Activated naive CD8-positive, alpha-beta T cell treated with anti-CD3 and anti-CD28 coated beads, Interleukin-2, amount 50 U/mL, for 24 hours (primary cell): ENCODE measurements around the gene ZFP92.
"Not testable (repeated sequence)": the region's sequence is repeated elsewhere in the genome, so short reads cannot be mapped to it uniquely, and the experiment has no call there.

Source experiments
- ATAC-seq: fragments of 150-1000 bp; cut with Tn5 transposase; one replicate; pipeline ENCODE4 v1.10.0; 2021
- DNase-seq: peaks from one replicate; pipeline ENCODE4 v3.0.0; 2021
- H3K27ac Mint-ChIP-seq: one replicate; pipeline ENCODE4 v1.8.0; 2021; ENCODE audit warnings: mild to moderate bottlenecking, mixed read lengths
- H3K27me3 Mint-ChIP-seq: one replicate; pipeline ENCODE4 v1.8.0; 2021; ENCODE audit warnings: mixed read lengths
- H3K36me3 Mint-ChIP-seq: one replicate; pipeline ENCODE4 v1.8.0; 2021; ENCODE audit warnings: low read depth, mixed read lengths
- H3K4me1 Mint-ChIP-seq: one replicate; pipeline ENCODE4 v1.8.0; 2021; ENCODE audit warnings: mixed read lengths
- H3K4me3 Mint-ChIP-seq: one replicate; pipeline ENCODE4 v1.8.0; 2021; ENCODE audit warnings: mild to moderate bottlenecking, moderate library complexity, mixed read lengths
- H3K9me3 Mint-ChIP-seq: one replicate; pipeline ENCODE4 v1.8.0; 2021; ENCODE audit warnings: mixed read lengths

The ZFP92 gene

DNA sequence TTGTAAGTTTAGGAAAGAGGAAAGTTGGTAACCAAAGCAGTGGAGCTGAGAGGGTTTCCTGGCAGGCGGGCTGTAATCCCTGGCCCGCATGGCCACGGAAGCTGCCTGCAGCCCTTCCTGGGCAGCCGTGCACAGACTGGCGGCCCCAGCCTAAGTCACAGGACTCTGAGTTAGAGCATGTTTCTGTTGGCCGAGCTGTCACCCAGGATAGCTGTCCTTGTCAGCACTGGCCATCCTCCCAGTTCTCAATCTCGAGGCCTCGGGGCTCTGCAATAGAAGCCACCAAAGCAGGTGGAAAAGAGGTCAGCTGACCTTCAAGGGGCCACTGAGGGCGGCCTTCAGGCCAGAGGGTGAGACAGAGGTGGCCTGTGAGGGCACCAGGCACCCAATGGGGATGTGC lies 30.6 kb upstream of the ZFP92 start:
- Mint-ChIP-seq H3K27me3 (no peaks in the 10 kb centered on the region), H3K27ac (no peak overlapping the region), H3K4me3 (no peak overlapping the region), H3K9me3 (no peaks in the 10 kb centered on the region), H3K4me1 (no peaks in the 10 kb centered on the region), H3K36me3 (no peaks in the 10 kb centered on the region)
- DNase-seq (no peak), ATAC-seq (no peak)

- no peak overlapping the region for H3K27ac Mint-ChIP-seq
- H3K36me3 Mint-ChIP-seq: no peaks in the 10 kb centered on the region
- H3K4me1 Mint-ChIP-seq: no peaks in the 10 kb centered on the region
- H3K4me3 Mint-ChIP-seq: no peak overlapping the region
- no peaks in the 10 kb centered on the region for H3K27me3 Mint-ChIP-seq
- DNase-seq: peak; percentile 6
- peak; percentile 54 for ATAC-seq
- H3K9me3 Mint-ChIP-seq: no peaks in the 10 kb centered on the region
These were observed 29.4 kb upstream of the ZFP92 start for GRCh38 chrX:153381684-153382532.

- Mint-ChIP-seq H3K4me1 (no peaks in the 10 kb centered on the region), H3K4me3 (no peak overlapping the region), H3K27ac (no peak overlapping the region), H3K9me3 (no peaks in the 10 kb centered on the region), H3K27me3 (no peaks in the 10 kb centered on the region), H3K36me3 (no peaks in the 10 kb centered on the region)
- ATAC-seq (no peak), DNase-seq (no peak)
These were observed 28.4 kb upstream of the ZFP92 start for GRCh38 chrX:153382563-153383482.

GRCh38 chrX:153384390-153384789 lies 26.9 kb upstream of the ZFP92 start:
- Mint-ChIP-seq H3K36me3 (no peaks in the 10 kb centered on the region), H3K27me3 (no peaks in the 10 kb centered on the region), H3K9me3 (no peaks in the 10 kb centered on the region), H3K4me1 (no peaks in the 10 kb centered on the region), H3K27ac (no peak overlapping the region), H3K4me3 (no peak overlapping the region)
- DNase-seq: no peak
- ATAC-seq: no peak

DNA sequence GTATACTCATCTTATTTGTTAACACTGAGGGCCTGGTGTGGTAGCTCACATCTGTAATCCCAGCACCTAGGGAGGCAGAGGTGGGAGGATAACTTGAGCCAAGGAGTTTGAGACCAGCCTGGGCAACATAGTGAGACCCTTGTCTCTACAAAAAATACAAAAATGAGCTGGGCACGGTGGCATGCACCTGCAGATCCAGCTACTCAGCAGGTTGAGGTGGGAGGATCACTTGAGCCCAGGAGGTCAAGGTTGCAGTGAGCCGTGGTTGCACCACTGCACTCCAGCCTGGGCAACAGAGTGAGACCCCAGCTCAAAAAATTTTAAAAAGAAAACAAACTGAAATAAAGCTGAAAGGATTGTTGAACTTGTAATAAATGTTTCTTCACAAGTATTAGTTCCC lies 26.3 kb upstream of the ZFP92 start:
- H3K27me3 Mint-ChIP-seq, H3K9me3 Mint-ChIP-seq, H3K27ac Mint-ChIP-seq, H3K4me1 Mint-ChIP-seq, H3K36me3 Mint-ChIP-seq, ATAC-seq, H3K4me3 Mint-ChIP-seq, DNase-seq: not testable (repeated sequence)

DNA sequence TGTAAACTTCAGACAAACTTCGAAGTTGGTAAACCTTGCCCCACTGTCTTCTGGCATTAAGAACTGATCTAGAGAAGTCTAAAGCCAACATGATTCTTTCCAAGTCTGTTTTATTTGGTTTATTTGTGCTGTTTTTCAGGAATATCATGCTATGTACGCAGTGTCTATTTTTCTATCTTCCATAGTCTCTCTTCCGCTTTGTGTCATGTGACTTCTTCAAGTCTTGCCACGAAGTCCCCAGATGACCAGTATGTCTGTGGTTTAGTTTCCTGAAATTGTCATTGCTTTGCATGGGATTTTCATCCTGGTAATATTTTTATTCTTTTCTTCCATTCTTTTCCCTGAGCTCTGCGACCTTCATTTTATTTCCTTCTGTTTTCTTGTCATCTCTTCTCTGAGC lies 25.2 kb upstream of the ZFP92 start:
- H3K27me3 Mint-ChIP-seq: no peaks in the 10 kb centered on the region
- ATAC-seq: no peak
- H3K4me1 Mint-ChIP-seq: no peaks in the 10 kb centered on the region
- H3K36me3 Mint-ChIP-seq: no peaks in the 10 kb centered on the region
- H3K9me3 Mint-ChIP-seq: no peaks in the 10 kb centered on the region
- H3K27ac Mint-ChIP-seq: no peak overlapping the region
- no peak for DNase-seq
- no peak overlapping the region for H3K4me3 Mint-ChIP-seq

GRCh38 chrX:153387345-153387744 lies 23.9 kb upstream of the ZFP92 start:
- Mint-ChIP-seq H3K27ac (no peak overlapping the region), H3K27me3 (no peaks in the 10 kb centered on the region), H3K4me1 (no peaks in the 10 kb centered on the region), H3K4me3 (no peak overlapping the region), H3K9me3 (no peaks in the 10 kb centered on the region), H3K36me3 (no peaks in the 10 kb centered on the region)
- ATAC-seq: no peak
- DNase-seq: no peak

GRCh38 chrX:153387987-153388721 lies 23.1 kb upstream of the ZFP92 start:
- Mint-ChIP-seq H3K27me3 (no peaks in the 10 kb centered on the region), H3K27ac (no peak overlapping the region), H3K9me3 (no peaks in the 10 kb centered on the region), H3K4me3 (no peak overlapping the region), H3K4me1 (no peaks in the 10 kb centered on the region), H3K36me3 (no peaks in the 10 kb centered on the region)
- ATAC-seq: no peak
- DNase-seq: no peak

GRCh38 chrX:153388722-153389459 lies 22.4 kb upstream of the ZFP92 start:
- H3K9me3 Mint-ChIP-seq: no peaks in the 10 kb centered on the region
- no peaks in the 10 kb centered on the region for H3K4me1 Mint-ChIP-seq
- H3K4me3 Mint-ChIP-seq: no peak overlapping the region
- no peaks in the 10 kb centered on the region for H3K27me3 Mint-ChIP-seq
- H3K27ac Mint-ChIP-seq: no peak overlapping the region
- H3K36me3 Mint-ChIP-seq: no peaks in the 10 kb centered on the region
- ATAC-seq (no peak), DNase-seq (no peak)

DNA sequence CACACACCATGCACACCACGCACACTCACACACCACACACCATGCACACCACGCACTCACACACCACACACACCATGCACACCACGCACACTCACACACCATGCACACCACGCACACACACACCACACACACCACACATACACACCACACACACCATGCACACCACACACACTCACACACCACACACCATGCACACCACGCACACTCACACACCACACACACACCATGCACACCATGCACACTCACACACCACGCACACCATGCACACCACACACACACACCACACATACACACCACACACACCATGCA lies 21.9 kb upstream of the ZFP92 start:
- H3K4me1 Mint-ChIP-seq: not testable (repeated sequence)

GRCh38 chrX:153392642-153393321 lies 18.5 kb upstream of the ZFP92 start:
- Mint-ChIP-seq H3K9me3 (no peaks in the 10 kb centered on the region), H3K27ac (no peak overlapping the region), H3K27me3 (no peaks in the 10 kb centered on the region), H3K4me1 (no peaks in the 10 kb centered on the region), H3K36me3 (no peaks in the 10 kb centered on the region), H3K4me3 (no peak overlapping the region)
- DNase-seq (no peak), ATAC-seq (no peak)

More for the DNA sequence above, 21.9 kb upstream of the ZFP92 start:
- ATAC-seq, H3K9me3 Mint-ChIP-seq, H3K27ac Mint-ChIP-seq, H3K36me3 Mint-ChIP-seq, H3K27me3 Mint-ChIP-seq, DNase-seq, H3K4me3 Mint-ChIP-seq: not testable (repeated sequence)

- DNase-seq (no peak), ATAC-seq (no peak)
- Mint-ChIP-seq H3K27ac (no peak overlapping the region), H3K27me3 (no peaks in the 10 kb centered on the region), H3K4me1 (no peaks in the 10 kb centered on the region), H3K9me3 (no peaks in the 10 kb centered on the region), H3K36me3 (no peaks in the 10 kb centered on the region), H3K4me3 (no peak overlapping the region)
These were observed 16.7 kb upstream of the ZFP92 start for GRCh38 chrX:153394612-153395011.

- Mint-ChIP-seq H3K9me3 (no peaks in the 10 kb centered on the region), H3K4me3 (no peak overlapping the region), H3K4me1 (no peaks in the 10 kb centered on the region), H3K27me3 (no peaks in the 10 kb centered on the region), H3K36me3 (no peaks in the 10 kb centered on the region), H3K27ac (no peak overlapping the region)
- DNase-seq (no peak), ATAC-seq (no peak)
These were observed 15.5 kb upstream of the ZFP92 start for GRCh38 chrX:153395613-153396319.
